Nephron progenitor cell (in vitro differentiated cells): Measurements from ENCODE around the gene ACKR3.

ENCODE experiments used
- DNase-seq: peaks from one replicate; pipeline ENCODE4 v3.0.0; 2021
- H3K27ac Mint-ChIP-seq: 2 replicates; pipeline ENCODE4 v1.8.0; 2021; ENCODE audit warnings: mild to moderate bottlenecking, moderate library complexity, mixed read lengths
- H3K27me3 Mint-ChIP-seq: 2 replicates; pipeline ENCODE4 v1.8.0; 2021; ENCODE audit warnings: mild to moderate bottlenecking, low read depth, mixed read lengths; ENCODE audit not compliant: poor library complexity
- H3K36me3 Mint-ChIP-seq: 2 replicates; pipeline ENCODE4 v1.8.0; 2021; ENCODE audit warnings: low read depth, mixed read lengths
- H3K4me1 Mint-ChIP-seq: 2 replicates; pipeline ENCODE4 v1.8.0; 2021; ENCODE audit warnings: mixed read lengths
- H3K4me3 Mint-ChIP-seq: 2 replicates; pipeline ENCODE4 v1.8.0; 2021; ENCODE audit warnings: mild to moderate bottlenecking, moderate library complexity, mixed read lengths
- H3K9me3 Mint-ChIP-seq: 2 replicates; pipeline ENCODE4 v1.8.0; 2021; ENCODE audit warnings: mild to moderate bottlenecking, moderate library complexity, mixed read lengths
- TF ChIP-seq, protein P1 (sequence below): fragments of 200-600 bp; sonication (generic); IDR thresholded peaks from 2 replicates; pipeline ENCODE4 v1.5.0; 2021; ENCODE audit warnings: antibody characterized with exemption

Gene ACKR3

DNA sequence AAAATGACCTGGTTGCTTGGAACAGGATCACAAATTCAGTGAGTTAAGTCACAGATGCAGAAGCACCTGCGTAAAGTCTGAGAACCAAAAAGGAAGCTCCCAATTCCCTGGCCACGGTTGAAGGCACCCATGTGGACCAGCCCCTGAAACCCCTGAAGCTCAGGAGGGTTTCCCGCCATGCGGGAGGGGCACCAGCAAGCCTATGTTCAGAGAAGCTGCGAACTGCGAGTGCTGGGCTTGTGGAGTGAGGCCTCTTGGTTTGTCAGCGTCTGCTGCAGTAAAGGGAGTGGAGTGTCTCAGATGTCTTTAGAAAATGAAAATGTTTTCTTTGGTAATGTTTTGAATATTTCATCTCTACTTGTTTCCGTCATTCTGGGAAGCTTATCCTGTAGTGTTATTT is 16.1 kb upstream of the ACKR3 start:
- no peak overlapping the region for H3K4me3 Mint-ChIP-seq
- DNase-seq: no peak

GRCh38 chr2:236554629-236555282 is 14.9 kb upstream of the ACKR3 start:
- Mint-ChIP-seq H3K27ac (no peak overlapping the region), H3K4me3 (no peak overlapping the region), H3K36me3 (peaks cover 6% of the 10 kb centered on the region), H3K9me3 (peaks cover 20% of the 10 kb centered on the region), H3K4me1 (peaks cover 31% of the 10 kb centered on the region), H3K27me3 (peaks cover 29% of the 10 kb centered on the region)
- no peak for DNase-seq
- TF ChIP-seq, protein P1, sequence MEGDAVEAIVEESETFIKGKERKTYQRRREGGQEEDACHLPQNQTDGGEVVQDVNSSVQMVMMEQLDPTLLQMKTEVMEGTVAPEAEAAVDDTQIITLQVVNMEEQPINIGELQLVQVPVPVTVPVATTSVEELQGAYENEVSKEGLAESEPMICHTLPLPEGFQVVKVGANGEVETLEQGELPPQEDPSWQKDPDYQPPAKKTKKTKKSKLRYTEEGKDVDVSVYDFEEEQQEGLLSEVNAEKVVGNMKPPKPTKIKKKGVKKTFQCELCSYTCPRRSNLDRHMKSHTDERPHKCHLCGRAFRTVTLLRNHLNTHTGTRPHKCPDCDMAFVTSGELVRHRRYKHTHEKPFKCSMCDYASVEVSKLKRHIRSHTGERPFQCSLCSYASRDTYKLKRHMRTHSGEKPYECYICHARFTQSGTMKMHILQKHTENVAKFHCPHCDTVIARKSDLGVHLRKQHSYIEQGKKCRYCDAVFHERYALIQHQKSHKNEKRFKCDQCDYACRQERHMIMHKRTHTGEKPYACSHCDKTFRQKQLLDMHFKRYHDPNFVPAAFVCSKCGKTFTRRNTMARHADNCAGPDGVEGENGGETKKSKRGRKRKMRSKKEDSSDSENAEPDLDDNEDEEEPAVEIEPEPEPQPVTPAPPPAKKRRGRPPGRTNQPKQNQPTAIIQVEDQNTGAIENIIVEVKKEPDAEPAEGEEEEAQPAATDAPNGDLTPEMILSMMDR: no peak

More for the DNA sequence above, 16.1 kb upstream of the ACKR3 start:
- H3K4me1 Mint-ChIP-seq: peaks cover 31% of the 10 kb centered on the region
- peaks cover 6% of the 10 kb centered on the region for H3K36me3 Mint-ChIP-seq
- peaks cover 33% of the 10 kb centered on the region for H3K27me3 Mint-ChIP-seq
- TF ChIP-seq, protein P1: no peak
- H3K9me3 Mint-ChIP-seq: peaks cover 28% of the 10 kb centered on the region
- H3K27ac Mint-ChIP-seq: no peak overlapping the region

- H3K27me3 Mint-ChIP-seq: peaks cover 29% of the 10 kb centered on the region
- peaks cover 6% of the 10 kb centered on the region for H3K36me3 Mint-ChIP-seq
- no peak overlapping the region for H3K4me3 Mint-ChIP-seq
- no peak overlapping the region for H3K27ac Mint-ChIP-seq
- peaks cover 20% of the 10 kb centered on the region for H3K9me3 Mint-ChIP-seq
- TF ChIP-seq, protein P1: no peak
- H3K4me1 Mint-ChIP-seq: peaks cover 27% of the 10 kb centered on the region
- DNase-seq: no peak
Measured at GRCh38 chr2:236555481-236555880, 14.1 kb upstream of the ACKR3 start.

GRCh38 chr2:236557306-236558030 is 12.2 kb upstream of the ACKR3 start:
- Mint-ChIP-seq H3K4me1 (peaks cover 9% of the 10 kb centered on the region), H3K36me3 (peaks cover 6% of the 10 kb centered on the region), H3K4me3 (no peak overlapping the region), H3K27me3 (peaks cover 26% of the 10 kb centered on the region), H3K9me3 (peaks cover 34% of the 10 kb centered on the region), H3K27ac (no peak overlapping the region)
- TF ChIP-seq, protein P1: no peak
- DNase-seq: no peak

DNA sequence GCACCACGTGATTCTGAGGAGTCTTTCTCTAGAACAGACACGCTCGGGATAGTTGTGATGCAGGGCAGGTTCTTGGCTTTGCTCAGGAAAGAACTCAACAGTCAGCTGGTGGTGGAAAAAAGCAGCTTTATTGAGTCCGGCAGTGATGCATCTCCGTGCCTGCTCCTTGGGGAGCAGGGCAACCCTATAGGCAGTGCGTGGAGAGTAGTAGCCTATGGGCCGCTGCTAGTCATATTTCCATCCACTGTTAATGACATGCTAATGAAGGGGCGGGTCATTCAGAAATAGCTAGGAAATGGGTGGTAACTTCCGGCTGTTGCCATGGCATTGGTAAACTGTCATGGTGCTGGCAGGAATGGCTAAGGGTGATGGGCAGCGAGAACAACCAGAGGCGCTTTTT is 11.6 kb upstream of the ACKR3 start:
- Mint-ChIP-seq H3K36me3 (peaks cover 6% of the 10 kb centered on the region), H3K9me3 (peaks cover 34% of the 10 kb centered on the region), H3K27me3 (peaks cover 24% of the 10 kb centered on the region), H3K4me3 (no peak overlapping the region), H3K4me1 (peaks cover 3% of the 10 kb centered on the region), H3K27ac (no peak overlapping the region)
- DNase-seq: no peak
- TF ChIP-seq, protein P1: no peak
